ENCODE results near the gene FGFR2. TPM values are rescaled to one million over a fixed set of nuclear protein-coding genes. Genes with fewer than 3 reads are reported as not detected.

FGFR2 gene
- total and polyA plus RNA-seq, 2 of the 4 experiments (the other 2 are of a cell fraction), result not detected

GRCh38 chr10:121436281-121436629 is 162.0 kb downstream of the FGFR2 start:
- H3K56ac ChIP-seq (ENCODE audit: extremely low read depth, insufficient read depth, low read length), result no peak overlapping the region
- no peak overlapping the region for H3K23ac ChIP-seq (ENCODE audit: low read depth, low read length)
- no peak overlapping the region for H3K4me3 ChIP-seq (ENCODE audit: insufficient read depth, low read depth, low read length)
- 0% methylated on average over 1 of the region's 5 CpGs; no CpG with 5 or more reads in 1 of the 2 experiments for WGBS, 2 experiments (ENCODE audit: extremely low coverage in 2 of 2, insufficient read length in 1 of 2)
- no peaks in the 10 kb centered on the region for H3K36me3 ChIP-seq (ENCODE audit: control insufficient read depth, insufficient read depth, low read length)
- H3K4me2 ChIP-seq (ENCODE audit: low read depth, low read length), result no peak overlapping the region
- H4K8ac ChIP-seq (ENCODE audit: low read depth in 2 of 2, low read length in 2 of 2), result no peak overlapping the region
- no peak overlapping the region for H2AFZ ChIP-seq (replicated peaks; ENCODE audit: low read length, poor library complexity)
- H3K9ac ChIP-seq (ENCODE audit: low read depth, low read length), result no peak overlapping the region
- no peak overlapping the region for H3K14ac ChIP-seq (replicated peaks; ENCODE audit: low read depth, low read length)
- no peak for ATAC-seq (ENCODE audit: low read depth)
- in situ Hi-C loops (cut with MboI; ENCODE audit: low sequenced_read_pairs) (no loop called here), intact Hi-C loops (cut with micrococcal nuclease) (no loop called here), dilution Hi-C loops (cut with HindIII; ENCODE audit: low sequenced_read_pairs, unreplicated experiment) (no loop called here)
- BruUV-seq (replicated peaks), result no TSS peak
- no peaks in the 10 kb centered on the region for H3K4me1 ChIP-seq (ENCODE audit: control insufficient read depth, insufficient read depth, low read length)
- H2AK9ac ChIP-seq (replicated peaks; ENCODE audit: low read depth, low read length, poor library complexity), result no peak overlapping the region
- H3K27me3 ChIP-seq (ENCODE audit: control insufficient read depth, insufficient read depth, low read length), result no peaks in the 10 kb centered on the region
- TF ChIP-seq USF2 (IDR thresholded peaks at IDR 0.05; ENCODE audit: low read depth, low read length) (no peak), MXI1 (IDR thresholded peaks at IDR 0.05; ENCODE audit: borderline replicate concordance, low read depth, low read length) (no peak), NFE2L2 (IDR thresholded peaks at IDR 0.05; ENCODE audit: low read depth, low read length) (no peak), RAD21 (IDR thresholded peaks at IDR 0.05; ENCODE audit: low read length) (no peak), FOS (IDR thresholded peaks at IDR 0.05; ENCODE audit: low read depth, low read length) (no peak), POLR2A (IDR thresholded peaks at IDR 0.05; ENCODE audit: low read depth, low read length) (no peak), RCOR1 (IDR thresholded peaks at IDR 0.05; ENCODE audit: insufficient replicate concordance, low read length) (no peak), RFX5 (IDR thresholded peaks at IDR 0.05; ENCODE audit: low read depth, low read length) (no peak), MAFK (IDR thresholded peaks at IDR 0.05; ENCODE audit: low read depth, low read length) (no peak), BHLHE40 (IDR thresholded peaks at IDR 0.05; ENCODE audit: low read depth, low read length) (no peak), SMC3 (IDR thresholded peaks at IDR 0.05; ENCODE audit: low read depth, low read length) (no peak), CTCF (conservative IDR thresholded peaks at IDR 0.05; ENCODE audit: low read depth, low read length) (no peak), CHD1 (IDR thresholded peaks at IDR 0.05; ENCODE audit: low read depth, low read length) (no peak), CEBPB (IDR thresholded peaks at IDR 0.05; ENCODE audit: low read depth, low read length) (no peak), ELK1 (IDR thresholded peaks at IDR 0.05; ENCODE audit: borderline replicate concordance, low read depth, low read length) (no peak), MAZ (IDR thresholded peaks at IDR 0.05; ENCODE audit: borderline replicate concordance, low read depth, low read length) (no peak)
- H2AK5ac ChIP-seq (ENCODE audit: low read depth, low read length), result no peak overlapping the region
- H2BK5ac ChIP-seq (ENCODE audit: low read depth, low read length, poor library complexity, severe bottlenecking), result no peak overlapping the region
- CTCF ChIA-PET, result no interaction called here
- no peaks in the 10 kb centered on the region for H3K79me1 ChIP-seq (ENCODE audit: low read depth in 1 of 2, low read length in 2 of 2)
- no peak overlapping the region for H4K91ac ChIP-seq (ENCODE audit: insufficient read depth, low read depth, low read length)
- peaks cover 24% of the 10 kb centered on the region for H3K9me3 ChIP-seq (ENCODE audit: control insufficient read depth, insufficient read depth, low read length)
- no peak for DNase-seq
- POLR2A ChIA-PET (ENCODE audit: unreplicated experiment), result no interaction called here
- no peak overlapping the region for H3K4ac ChIP-seq (ENCODE audit: low read depth, low read length)
- H3K9me1 ChIP-seq (ENCODE audit: insufficient read depth, low read length), result no peaks in the 10 kb centered on the region
- H2BK120ac ChIP-seq (ENCODE audit: low read depth, low read length), result no peak overlapping the region
- H3K18ac ChIP-seq (ENCODE audit: low read depth, low read length), result no peak overlapping the region
- no peak overlapping the region for H4K5ac ChIP-seq (ENCODE audit: low read depth, low read length)
- H4K20me1 ChIP-seq (ENCODE audit: insufficient read depth, low read length), result no peaks in the 10 kb centered on the region
- H2BK20ac ChIP-seq (ENCODE audit: low read depth, low read length), result no peak overlapping the region
- H2BK15ac ChIP-seq (ENCODE audit: low read depth, low read length), result no peak overlapping the region
- no peak overlapping the region for H3K27ac ChIP-seq (ENCODE audit: insufficient read depth, low read length)

All from IMR-90 (cell line).